Activated CD4-positive, alpha-beta memory T cell treated with anti-CD3 and anti-CD28 coated beads, Interleukin-2, amount 10 ng/mL, durations not matched to agents 7 days and 5 days (primary cell): ENCODE data around the gene THUMPD1. TPM values are rescaled to one million over a fixed set of nuclear protein-coding genes. Genes with fewer than 3 reads are reported as not detected.
"Not testable (repeated sequence)": the region's sequence is repeated elsewhere in the genome, so short reads cannot be mapped to it uniquely, and the experiment has no call there.

Experiments
- CTCF ChIA-PET: fragments of 350-600 bp; sonication (Branson Sonifier 250); formaldehyde crosslinking; loops from one replicate; lab custom pipeline; 2021; ENCODE audit warnings: antibody characterized with exemption, inconsistent platforms; lab: Charles Lee
- POLR2A ChIA-PET: fragments of 350-600 bp; sonication (Branson Sonifier 250); formaldehyde crosslinking; loops from one replicate; lab custom pipeline; 2021; ENCODE audit warnings: antibody characterized with exemption; lab: Charles Lee
- DNase-seq: peaks from one replicate; pipeline ENCODE4 v3.0.0-alpha.2; 2020
- H3K27ac Mint-ChIP-seq: one replicate; pipeline ENCODE4 v1.8.0; 2021; ENCODE audit warnings: mild to moderate bottlenecking, mixed read lengths
- H3K27me3 Mint-ChIP-seq: one replicate; pipeline ENCODE4 v1.8.0; 2021; ENCODE audit warnings: mixed read lengths
- H3K36me3 Mint-ChIP-seq: one replicate; pipeline ENCODE4 v1.8.0; 2021; ENCODE audit warnings: low read depth, mixed read lengths
- H3K4me1 Mint-ChIP-seq: one replicate; pipeline ENCODE4 v1.8.0; 2021; ENCODE audit warnings: mixed read lengths
- H3K4me3 Mint-ChIP-seq: one replicate; pipeline ENCODE4 v1.8.0; 2021; ENCODE audit warnings: mild to moderate bottlenecking, mixed read lengths
- H3K9me3 Mint-ChIP-seq: one replicate; pipeline ENCODE4 v1.8.0; 2021; ENCODE audit warnings: mixed read lengths
- total RNA-seq, 2 experiments: library from RNA; stranded (reverse); gene quantifications; one replicate each; pipeline ENCODE4 v1.2.3, GENCODE V29; 2021

Gene THUMPD1
- total RNA-seq, 2 experiments from 2014 or later, result 45.1 to 45.2 TPM

- ChIA-PET POLR2A (interaction anchor here (2.0 to 2.1 kb wide), 2 partner anchors 23 to 42 kb away, joined by 7 to 13 read pairs; partner anchors contain the start of genes ERI2, REXO5 and THUMPD1), CTCF (interaction anchor here (1.1 to 2.9 kb wide), 4 partner anchors 10 to 42 kb away, joined by 3 to 13 read pairs (median 6); partner anchors contain the start of genes ERI2, REXO5 and THUMPD1)
- H3K27me3 Mint-ChIP-seq, H3K4me3 Mint-ChIP-seq, H3K36me3 Mint-ChIP-seq, H3K9me3 Mint-ChIP-seq, H3K27ac Mint-ChIP-seq, DNase-seq: not testable (repeated sequence)
- H3K4me1 Mint-ChIP-seq, result peaks cover 23% of the 10 kb centered on the region
These were observed 22.8 kb upstream of the THUMPD1 start for GRCh38 chr16:20764448-20764847.

- CTCF ChIA-PET, result interaction anchor here (0.9 to 2.9 kb wide), 4 partner anchors 11 to 43 kb away, joined by 3 to 13 read pairs (median 6); partner anchors contain the start of genes ERI2, REXO5 and THUMPD1
- DNase-seq, result peak; percentile 73
- Mint-ChIP-seq H3K4me3 (peak within 1 kb of the TSS; percentile 83), H3K4me1 (peaks cover 23% of the 10 kb centered on the region), H3K9me3 (peaks cover 8% of the 10 kb centered on the region), H3K27ac (peak within 1 kb of the TSS; percentile 81), H3K27me3 (no peaks in the 10 kb centered on the region), H3K36me3 (peaks cover 6% of the 10 kb centered on the region)
- POLR2A ChIA-PET, result interaction anchor here (0.7 to 2.1 kb wide), 7 partner anchors 9 to 44 kb away, joined by 3 to 13 read pairs (median 3); partner anchors contain the start of genes ERI2, REXO5 and THUMPD1
These were observed 22.0 kb upstream of the THUMPD1 start, which contains the start of gene ACSM3 for GRCh38 chr16:20763461-20764232. TSS of gene ACSM3 (plus strand) at chr16:20764014. CDS start at chr16:20770035, 6,021 bp downstream.

- Mint-ChIP-seq H3K4me1 (peaks cover 23% of the 10 kb centered on the region), H3K27me3 (no peaks in the 10 kb centered on the region), H3K4me3 (peak overlapping the region; percentile 83), H3K36me3 (peaks cover 6% of the 10 kb centered on the region), H3K9me3 (peaks cover 8% of the 10 kb centered on the region), H3K27ac (no peak overlapping the region)
- no peak for DNase-seq
- ChIA-PET POLR2A (interaction anchor here (0.9 to 1.8 kb wide), 2 partner anchors 8 to 22 kb away, joined by 3 to 4 read pairs; no protein-coding TSS in a partner anchor), CTCF (no interaction called here)
These were observed 20.9 kb upstream of the THUMPD1 start for GRCh38 chr16:20762404-20763123.

- Mint-ChIP-seq H3K9me3 (peaks cover 8% of the 10 kb centered on the region), H3K27me3 (no peaks in the 10 kb centered on the region), H3K27ac (no peak overlapping the region), H3K4me3 (no peak overlapping the region), H3K36me3 (peaks cover 6% of the 10 kb centered on the region), H3K4me1 (peaks cover 23% of the 10 kb centered on the region)
- ChIA-PET CTCF (no interaction called here), POLR2A (interaction anchor here (1.8 kb wide), 1 partner anchor 21 kb away, joined by 4 read pairs; no protein-coding TSS in a partner anchor)
- no peak for DNase-seq
These were observed 19.6 kb upstream of the THUMPD1 start for GRCh38 chr16:20761175-20761574.

GRCh38 chr16:20760346-20760745, 18.7 kb upstream of the THUMPD1 start:
- peaks cover 8% of the 10 kb centered on the region for H3K9me3 Mint-ChIP-seq
- peaks cover 23% of the 10 kb centered on the region for H3K4me1 Mint-ChIP-seq
- H3K27me3 Mint-ChIP-seq, result no peaks in the 10 kb centered on the region
- no peak for DNase-seq
- H3K4me3 Mint-ChIP-seq, result no peak overlapping the region
- H3K27ac Mint-ChIP-seq, result no peak overlapping the region
- H3K36me3 Mint-ChIP-seq, result peaks cover 6% of the 10 kb centered on the region
- ChIA-PET CTCF (no interaction called here), POLR2A (no interaction called here)

- not testable (repeated sequence) for H3K27ac Mint-ChIP-seq, H3K9me3 Mint-ChIP-seq, H3K4me1 Mint-ChIP-seq, H3K4me3 Mint-ChIP-seq, DNase-seq, H3K36me3 Mint-ChIP-seq
- ChIA-PET CTCF (interaction anchor here (1.3 kb wide), 1 partner anchor 44 kb away, joined by 3 read pairs; no protein-coding TSS in a partner anchor), POLR2A (interaction anchor here (1.3 kb wide), 1 partner anchor 14 kb away, joined by 4 read pairs; the partner anchor contains the start of gene THUMPD1)
- H3K27me3 Mint-ChIP-seq, result peaks cover 18% of the 10 kb centered on the region
These were observed 14.2 kb upstream of the THUMPD1 start for GRCh38 chr16:20755799-20756198.

- Mint-ChIP-seq H3K4me3 (no peak overlapping the region), H3K4me1 (no peaks in the 10 kb centered on the region), H3K27me3 (peaks cover 20% of the 10 kb centered on the region), H3K27ac (no peak overlapping the region), H3K9me3 (no peaks in the 10 kb centered on the region), H3K36me3 (peaks cover 3% of the 10 kb centered on the region)
- DNase-seq, result no peak
- CTCF ChIA-PET, result interaction anchor here (1.0 to 1.3 kb wide), 2 partner anchors 20 to 45 kb away, joined by 3 read pairs; no protein-coding TSS in a partner anchor
- POLR2A ChIA-PET, result interaction anchor here (1.0 to 1.3 kb wide), 2 partner anchors 8 to 13 kb away, joined by 3 to 4 read pairs; partner anchors contain the start of genes ACSM3 and THUMPD1
These were observed 13.6 kb upstream of the THUMPD1 start for GRCh38 chr16:20755238-20755637.

- no peak overlapping the region for H3K4me3 Mint-ChIP-seq
- no peaks in the 10 kb centered on the region for H3K9me3 Mint-ChIP-seq
- H3K27me3 Mint-ChIP-seq, result peaks cover 20% of the 10 kb centered on the region
- no peaks in the 10 kb centered on the region for H3K36me3 Mint-ChIP-seq
- no peak overlapping the region for H3K27ac Mint-ChIP-seq
- POLR2A ChIA-PET, result no interaction called here
- CTCF ChIA-PET, result no interaction called here
- no peaks in the 10 kb centered on the region for H3K4me1 Mint-ChIP-seq
- DNase-seq, result no peak
These were observed 12.1 kb upstream of the THUMPD1 start for GRCh38 chr16:20753727-20754126.

GRCh38 chr16:20750558-20750957, 8.9 kb upstream of the THUMPD1 start:
- CTCF ChIA-PET, result interaction anchor here (1.0 to 1.1 kb wide), 2 partner anchors 9 to 14 kb away, joined by 4 read pairs; partner anchors contain the start of gene THUMPD1

GRCh38 chr16:20749474-20749873, 7.9 kb upstream of the THUMPD1 start:
- H3K36me3 Mint-ChIP-seq, result peaks cover 9% of the 10 kb centered on the region
- H3K27me3 Mint-ChIP-seq, result peaks cover 14% of the 10 kb centered on the region
- no peaks in the 10 kb centered on the region for H3K4me1 Mint-ChIP-seq
- DNase-seq, result no peak
- CTCF ChIA-PET, result no interaction called here
- H3K9me3 Mint-ChIP-seq, result peaks cover 10% of the 10 kb centered on the region
- no peak overlapping the region for H3K4me3 Mint-ChIP-seq
- H3K27ac Mint-ChIP-seq, result no peak overlapping the region
- POLR2A ChIA-PET, result no interaction called here

More at GRCh38 chr16:20750558-20750957, 8.9 kb upstream of the THUMPD1 start:
- Mint-ChIP-seq H3K9me3 (peaks cover 10% of the 10 kb centered on the region), H3K36me3 (peaks cover 9% of the 10 kb centered on the region), H3K4me3 (no peak overlapping the region), H3K4me1 (no peaks in the 10 kb centered on the region), H3K27ac (no peak overlapping the region), H3K27me3 (peaks cover 20% of the 10 kb centered on the region)
- DNase-seq, result no peak
- POLR2A ChIA-PET, result no interaction called here

- POLR2A ChIA-PET, result no interaction called here
- Mint-ChIP-seq H3K27me3 (peaks cover 2% of the 10 kb centered on the region), H3K27ac (no peak overlapping the region), H3K36me3 (peaks cover 9% of the 10 kb centered on the region), H3K4me3 (no peak overlapping the region), H3K4me1 (peaks cover 2% of the 10 kb centered on the region), H3K9me3 (peaks cover 10% of the 10 kb centered on the region)
- CTCF ChIA-PET, result no interaction called here
- no peak for DNase-seq
These were observed 5.6 kb upstream of the THUMPD1 start for GRCh38 chr16:20747030-20747816.

- CTCF ChIA-PET, result no interaction called here
- peaks cover 10% of the 10 kb centered on the region for H3K9me3 Mint-ChIP-seq
- H3K27ac Mint-ChIP-seq, result no peak overlapping the region
- H3K27me3 Mint-ChIP-seq, result peaks cover 2% of the 10 kb centered on the region
- POLR2A ChIA-PET, result no interaction called here
- H3K36me3 Mint-ChIP-seq, result peaks cover 9% of the 10 kb centered on the region
- H3K4me1 Mint-ChIP-seq, result peaks cover 6% of the 10 kb centered on the region
- H3K4me3 Mint-ChIP-seq, result no peak overlapping the region
- no peak for DNase-seq
These were observed 4.8 kb upstream of the THUMPD1 start for GRCh38 chr16:20746461-20746860.
